Psoas muscle (tissue), 8 donors: ENCODE measurements around the gene NSL1. TPM values are rescaled to one million over a fixed set of nuclear protein-coding genes. Genes with fewer than 3 reads are reported as not detected.
A peak's percentile ranks its signal among the peaks of the same experiment; 100 is the strongest.

Source experiments
- ATAC-seq, 4 donors: fragments of 200-7000 bp; cut with Tn5 transposase; one replicate each; pipeline ENCODE4 v1.9.1; 2020; ENCODE audit warnings: moderate library complexity in 3 of 4, mild to moderate bottlenecking in 2 of 4
- DNase-seq, 2 donors: peaks; one replicate each; pipeline ENCODE4 v3.0.0-alpha.2; 2020
- H3K27ac ChIP-seq: fragments of 200-600 bp; one replicate; pipeline ENCODE4 v1.8.0; 2022
- H3K27me3 ChIP-seq, 3 donors: fragments of 200-600 bp in 1 of 3; one replicate each; pipeline versions ENCODE4 v1.6.1 to v1.8.0; 2013 to 2022; ENCODE audit warnings: low read length in 2 of 3, mild to moderate bottlenecking in 2 of 3, moderate library complexity in 1 of 3; ENCODE audit not compliant: insufficient read depth in 3 of 3
- H3K36me3 ChIP-seq, 2 donors: fragments of 200-600 bp in 1 of 2; one replicate each; pipeline versions ENCODE4 v1.6.1 to v1.8.0; 2013 to 2022; ENCODE audit warnings: low read depth in 1 of 2, mild to moderate bottlenecking in 1 of 2, moderate library complexity in 1 of 2; ENCODE audit not compliant: insufficient read depth in 1 of 2
- H3K4me1 ChIP-seq: fragments of 200-600 bp; one replicate; pipeline ENCODE4 v1.8.0; 2022
- H3K4me3 ChIP-seq: fragments of 200-600 bp; one replicate; pipeline ENCODE4 v1.8.0; 2022; ENCODE audit warnings: mild to moderate bottlenecking
- H3K9me3 ChIP-seq: fragments of 200-600 bp; one replicate; pipeline ENCODE4 v1.8.0; 2022
- WGBS, 3 donors: extraction: QIAGEN DNeasy Blood & Tissue Kit; methylation state at CpG; one replicate each; pipeline versions ENCODE4 v1.1.6 to v1.1.7; 2013; 5-methylcytosine and 5-hydroxymethylcytosine counted together
- intact Hi-C, 2 donors: fragments of 100-400 bp; cut with DNase I; formaldehyde crosslinking; loops; one replicate each; pipeline versions ENCODE4 v1.11.0 to v1.14.2; 2022
- polyA plus RNA-seq, 3 donors: library from polyadenylated mRNA; stranded (reverse); fragments of 200-250 nt; gene quantifications; one replicate each; pipeline ENCODE4 v1.2.3, GENCODE V29; 2013
- total RNA-seq, 4 donors: library from RNA; stranded (reverse); fragmentation: NEBNext Ultra II Directional in 2 of 4; extraction: Animal tissue kit (Norgen Biotek cat#: 25700) in 2 of 4; gene quantifications; one replicate each; pipeline versions ENCODE4 v1.2.1 to v1.2.4, GENCODE V29; 2021 to 2023
- TF ChIP-seq, protein P1 (sequence below): fragments of 200-600 bp; IDR thresholded peaks from one replicate; pipeline ENCODE4 v1.8.0; 2022; ENCODE audit warnings: antibody characterized with exemption
- donor health status: healthy with polysubstance abuse.
- donor health status: DM: no; HTN: no; CAD: no; lungs with moderate emphysema.
- donor health status: Bipolar disorder and iron deficiency.
- donor health status: healthy.
- donor health status: DM: yes; HTN: yes; CAD: no.
- donor health status: DM: no; HTN: no; CAD: no.
- donor health status: DM: no; HTN: no; CAD: no.
- donor health status: DM: yes; HTN: yes; CAD: no.

NSL1 gene
- total and polyA plus RNA-seq, 7 donors = 13.2 to 34.5 (median 18.6) TPM

DNA sequence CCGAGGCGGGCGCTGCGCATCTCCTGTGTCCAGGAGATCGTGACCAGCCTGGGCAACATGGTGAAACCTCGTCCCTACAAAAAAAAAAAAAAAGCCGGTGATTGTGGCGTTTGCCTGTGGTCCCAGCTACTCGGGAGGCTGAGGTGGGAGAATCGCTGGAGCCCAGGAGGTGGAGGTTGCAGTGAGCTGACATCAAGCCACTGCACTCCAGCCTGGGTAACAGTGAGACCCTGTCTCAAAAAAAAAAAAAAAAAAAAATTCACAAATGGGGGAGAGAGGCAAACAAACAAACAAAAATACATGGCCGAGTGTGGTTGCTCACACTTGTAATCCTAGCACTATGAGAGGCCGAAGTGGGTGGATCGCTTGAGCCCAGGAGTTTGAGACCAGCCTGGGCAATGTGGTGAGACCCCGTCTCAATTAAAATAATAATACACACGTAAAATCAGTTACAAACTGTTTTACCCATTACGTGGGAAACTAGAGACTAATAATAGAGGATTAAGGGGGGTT, 875 bp upstream of the NSL1 start:
- Histone ChIP-seq H3K9me3 (no peaks in the 10 kb centered on the region), H3K27me3 (no peaks in the 10 kb centered on the region), H3K4me1 (peaks cover 6% of the 10 kb centered on the region), H3K27ac (peak overlapping the region; percentile 92), H3K4me3 (peak overlapping the region; percentile 76), H3K36me3 (peaks cover 3 to 28% of the 10 kb centered on the region in 2 donors)
- intact Hi-C loops = no loop called here
- ATAC-seq = no peak
- WGBS, 3 donors = 8 to 14% (median 11%) methylated on average over 16 of the region's 16 CpGs
- DNase-seq = no peak
- TF ChIP-seq, protein P1, sequence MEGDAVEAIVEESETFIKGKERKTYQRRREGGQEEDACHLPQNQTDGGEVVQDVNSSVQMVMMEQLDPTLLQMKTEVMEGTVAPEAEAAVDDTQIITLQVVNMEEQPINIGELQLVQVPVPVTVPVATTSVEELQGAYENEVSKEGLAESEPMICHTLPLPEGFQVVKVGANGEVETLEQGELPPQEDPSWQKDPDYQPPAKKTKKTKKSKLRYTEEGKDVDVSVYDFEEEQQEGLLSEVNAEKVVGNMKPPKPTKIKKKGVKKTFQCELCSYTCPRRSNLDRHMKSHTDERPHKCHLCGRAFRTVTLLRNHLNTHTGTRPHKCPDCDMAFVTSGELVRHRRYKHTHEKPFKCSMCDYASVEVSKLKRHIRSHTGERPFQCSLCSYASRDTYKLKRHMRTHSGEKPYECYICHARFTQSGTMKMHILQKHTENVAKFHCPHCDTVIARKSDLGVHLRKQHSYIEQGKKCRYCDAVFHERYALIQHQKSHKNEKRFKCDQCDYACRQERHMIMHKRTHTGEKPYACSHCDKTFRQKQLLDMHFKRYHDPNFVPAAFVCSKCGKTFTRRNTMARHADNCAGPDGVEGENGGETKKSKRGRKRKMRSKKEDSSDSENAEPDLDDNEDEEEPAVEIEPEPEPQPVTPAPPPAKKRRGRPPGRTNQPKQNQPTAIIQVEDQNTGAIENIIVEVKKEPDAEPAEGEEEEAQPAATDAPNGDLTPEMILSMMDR = no peak

DNA sequence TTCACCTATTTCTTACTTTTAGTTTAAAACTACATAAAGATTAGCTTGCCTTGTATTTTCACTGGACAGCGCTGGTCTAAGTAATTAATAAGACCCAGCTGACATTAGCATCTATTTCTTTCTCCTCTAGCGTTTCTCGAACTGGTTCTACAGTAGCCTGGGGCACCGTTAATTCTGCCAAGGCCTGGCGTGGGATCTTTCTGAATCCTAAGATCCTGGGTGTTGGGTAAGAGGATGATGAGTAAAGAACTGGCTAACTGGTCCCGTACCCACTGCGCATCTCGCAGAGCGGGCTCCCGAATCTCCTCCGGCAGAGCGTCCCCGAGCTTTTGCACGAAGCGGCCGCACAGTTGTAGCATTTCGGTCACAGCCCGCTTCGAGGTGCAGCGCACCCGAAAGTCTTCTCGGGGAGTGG, 309 bp downstream of the NSL1 start:
- Histone ChIP-seq H3K27me3 (no peaks in the 10 kb centered on the region), H3K4me3 (peak overlapping the region; percentile 76), H3K27ac (peak overlapping the region; percentile 92), H3K36me3 (peaks cover 0 to 27% of the 10 kb centered on the region in 2 donors), H3K9me3 (no peaks in the 10 kb centered on the region), H3K4me1 (peaks cover 6% of the 10 kb centered on the region)
- peak; percentile 60 to 85 (median 72) for ATAC-seq
- intact Hi-C loops = no loop called here
- TF ChIP-seq, protein P1 = no peak
- 0% methylated on average over 22 of the region's 22 CpGs for WGBS, 3 donors
- DNase-seq = no peak

DNA sequence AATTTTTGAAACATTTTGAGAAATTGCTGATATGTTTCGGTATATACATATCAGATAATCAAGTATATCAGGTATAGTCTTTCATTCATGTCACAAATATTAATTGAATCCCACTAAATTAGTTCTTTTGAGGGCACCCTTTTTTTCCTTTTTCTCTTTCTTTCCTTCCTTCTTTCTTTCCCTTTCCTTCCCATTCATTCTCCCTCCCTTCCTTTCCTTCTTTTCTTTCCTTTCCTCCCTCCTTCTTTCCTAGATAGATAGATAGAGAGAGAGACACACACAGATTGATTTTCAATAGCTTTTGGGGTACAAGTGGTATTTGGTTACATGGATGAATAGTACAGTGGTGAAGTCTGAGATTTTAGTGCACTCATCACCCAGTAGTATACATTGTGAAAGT, 5.7 kb downstream of the NSL1 start:
- DNase-seq = no peak
- peaks cover 5% of the 10 kb centered on the region for H3K4me1 ChIP-seq
- H3K27me3 ChIP-seq = no peaks in the 10 kb centered on the region
- H3K4me3 ChIP-seq = no peak overlapping the region
- no peak overlapping the region for H3K27ac ChIP-seq
- 96 to 98% (median 96%) methylated on average over 1 of the region's 1 CpG for WGBS, 3 donors
- intact Hi-C loops = loop anchor here in 1 of 2 donors (5.0 kb wide), 1 partner anchor 119 kb away; no protein-coding TSS in a partner anchor
- H3K9me3 ChIP-seq = no peaks in the 10 kb centered on the region
- no peak for ATAC-seq
- TF ChIP-seq, protein P1 = no peak
- peaks cover 0 to 63% of the 10 kb centered on the region in 2 donors for H3K36me3 ChIP-seq

DNA sequence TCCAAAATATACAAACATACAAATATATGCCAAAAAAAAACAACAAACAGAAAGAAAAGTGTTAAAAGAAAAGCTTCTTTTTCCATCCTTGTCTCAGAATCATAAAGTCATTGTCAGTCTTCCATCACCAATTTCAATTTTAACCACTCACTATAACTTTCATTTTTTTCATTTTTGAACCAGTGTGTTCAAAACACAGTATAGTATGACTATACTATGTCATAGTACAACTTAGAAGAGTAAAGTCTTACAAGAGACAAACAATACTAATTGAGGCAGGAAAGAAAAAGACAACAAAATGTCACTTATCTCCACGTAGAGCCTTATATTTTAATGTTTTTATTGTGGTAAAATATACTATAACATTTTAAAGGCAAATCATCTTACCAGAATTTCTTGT, 7.6 kb downstream of the NSL1 start:
- TF ChIP-seq, protein P1 = no peak
- Histone ChIP-seq H3K27me3 (no peaks in the 10 kb centered on the region), H3K4me3 (no peak overlapping the region), H3K36me3 (peaks cover 0 to 69% of the 10 kb centered on the region in 2 donors), H3K27ac (no peak overlapping the region), H3K9me3 (no peaks in the 10 kb centered on the region), H3K4me1 (no peaks in the 10 kb centered on the region)
- intact Hi-C loops = loop anchor here in 1 of 2 donors (2.0 to 5.0 kb wide), 2 partner anchors 119 to 307 kb away; no protein-coding TSS in a partner anchor
- ATAC-seq = no peak
- WGBS, 3 donors = 76 to 86% (median 85%) methylated on average over 1 of the region's 1 CpG
- DNase-seq = no peak
